ENCODE measurements around the gene CLNK.

DNA sequence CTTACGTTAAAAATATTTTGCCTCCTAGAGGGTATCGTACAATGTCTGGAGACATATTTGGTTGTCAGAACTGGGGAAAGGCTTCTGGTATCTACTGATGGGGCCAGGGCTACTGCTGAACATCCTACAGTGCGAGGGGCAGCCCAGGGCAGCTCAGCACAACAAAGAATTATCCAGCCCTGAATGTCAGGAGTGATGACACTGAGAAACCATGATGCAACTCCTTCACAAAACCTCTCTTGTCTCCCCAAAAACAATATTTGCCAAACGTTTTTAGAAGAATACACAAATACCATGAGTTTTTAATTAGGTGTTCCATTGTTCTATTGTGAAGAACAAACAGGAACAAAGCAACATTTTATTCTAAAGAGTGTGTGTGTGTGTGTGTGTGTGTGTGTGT, 43.4 kb upstream of the CLNK start:
- TF ChIP-seq, protein P1, sequence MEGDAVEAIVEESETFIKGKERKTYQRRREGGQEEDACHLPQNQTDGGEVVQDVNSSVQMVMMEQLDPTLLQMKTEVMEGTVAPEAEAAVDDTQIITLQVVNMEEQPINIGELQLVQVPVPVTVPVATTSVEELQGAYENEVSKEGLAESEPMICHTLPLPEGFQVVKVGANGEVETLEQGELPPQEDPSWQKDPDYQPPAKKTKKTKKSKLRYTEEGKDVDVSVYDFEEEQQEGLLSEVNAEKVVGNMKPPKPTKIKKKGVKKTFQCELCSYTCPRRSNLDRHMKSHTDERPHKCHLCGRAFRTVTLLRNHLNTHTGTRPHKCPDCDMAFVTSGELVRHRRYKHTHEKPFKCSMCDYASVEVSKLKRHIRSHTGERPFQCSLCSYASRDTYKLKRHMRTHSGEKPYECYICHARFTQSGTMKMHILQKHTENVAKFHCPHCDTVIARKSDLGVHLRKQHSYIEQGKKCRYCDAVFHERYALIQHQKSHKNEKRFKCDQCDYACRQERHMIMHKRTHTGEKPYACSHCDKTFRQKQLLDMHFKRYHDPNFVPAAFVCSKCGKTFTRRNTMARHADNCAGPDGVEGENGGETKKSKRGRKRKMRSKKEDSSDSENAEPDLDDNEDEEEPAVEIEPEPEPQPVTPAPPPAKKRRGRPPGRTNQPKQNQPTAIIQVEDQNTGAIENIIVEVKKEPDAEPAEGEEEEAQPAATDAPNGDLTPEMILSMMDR (IDR thresholded peaks at IDR 0.05; ENCODE audit: low read length), result no peak
- no peak for TF ChIP-seq EZH2 (IDR thresholded peaks at IDR 0.05; ENCODE audit: borderline replicate concordance, low read length)

Measured in OCI-LY1 (cell line).